ENCODE results near the gene ZC3HAV1. TPM values are rescaled to one million over a fixed set of nuclear protein-coding genes. Genes with fewer than 3 reads are reported as not detected.
A peak's percentile ranks its signal among the peaks of the same experiment; 100 is the strongest.

The ZC3HAV1 gene
- total and polyA plus RNA-seq, 9 of the 15 experiments (the other 6 are each of a cell fraction or from before 2014, with no cell fraction given), result 11.9 to 40.5 (median 23.9) TPM

GRCh38 chr7:139044813-139045794 is 64.4 kb downstream of the ZC3HAV1 start (continued):
- TF ChIP-seq, protein P1, sequence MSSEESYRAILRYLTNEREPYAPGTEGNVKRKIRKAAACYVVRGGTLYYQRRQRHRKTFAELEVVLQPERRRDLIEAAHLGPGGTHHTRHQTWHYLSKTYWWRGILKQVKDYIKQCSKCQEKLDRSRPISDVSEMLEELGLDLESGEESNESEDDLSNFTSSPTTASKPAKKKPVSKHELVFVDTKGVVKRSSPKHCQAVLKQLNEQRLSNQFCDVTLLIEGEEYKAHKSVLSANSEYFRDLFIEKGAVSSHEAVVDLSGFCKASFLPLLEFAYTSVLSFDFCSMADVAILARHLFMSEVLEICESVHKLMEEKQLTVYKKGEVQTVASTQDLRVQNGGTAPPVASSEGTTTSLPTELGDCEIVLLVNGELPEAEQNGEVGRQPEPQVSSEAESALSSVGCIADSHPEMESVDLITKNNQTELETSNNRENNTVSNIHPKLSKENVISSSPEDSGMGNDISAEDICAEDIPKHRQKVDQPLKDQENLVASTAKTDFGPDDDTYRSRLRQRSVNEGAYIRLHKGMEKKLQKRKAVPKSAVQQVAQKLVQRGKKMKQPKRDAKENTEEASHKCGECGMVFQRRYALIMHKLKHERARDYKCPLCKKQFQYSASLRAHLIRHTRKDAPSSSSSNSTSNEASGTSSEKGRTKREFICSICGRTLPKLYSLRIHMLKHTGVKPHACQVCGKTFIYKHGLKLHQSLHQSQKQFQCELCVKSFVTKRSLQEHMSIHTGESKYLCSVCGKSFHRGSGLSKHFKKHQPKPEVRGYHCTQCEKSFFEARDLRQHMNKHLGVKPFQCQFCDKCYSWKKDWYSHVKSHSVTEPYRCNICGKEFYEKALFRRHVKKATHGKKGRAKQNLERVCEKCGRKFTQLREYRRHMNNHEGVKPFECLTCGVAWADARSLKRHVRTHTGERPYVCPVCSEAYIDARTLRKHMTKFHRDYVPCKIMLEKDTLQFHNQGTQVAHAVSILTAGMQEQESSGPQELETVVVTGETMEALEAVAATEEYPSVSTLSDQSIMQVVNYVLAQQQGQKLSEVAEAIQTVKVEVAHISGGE (CRISPR knock-in tag; IDR thresholded peaks at IDR 0.05), result peak in 1 of 3 experiments; percentile 66; a peak in 2 of 6 replicates
- TF ChIP-seq MAFG (tag; conservative IDR thresholded peaks at IDR 0.05) (no peak), POLR2B (IDR thresholded peaks at IDR 0.05; ENCODE audit: low read depth, partially characterized antibody) (peak; percentile 25), RAD21 (CRISPR knock-in tag; conservative IDR thresholded peaks at IDR 0.05 in 1 of 2, IDR thresholded peaks at IDR 0.05 in 1 of 2) (no peak), PML (IDR thresholded peaks at IDR 0.05; ENCODE audit: low read length) (0 out of 2 replicates have a peak, but pooled peaks have one; percentile 7), KAT7 (CRISPR knock-in tag; IDR thresholded peaks at IDR 0.05; ENCODE audit: borderline replicate concordance) (peak; percentile 14; the same call in 1 of the 2 replicates), POLR2H (tag; IDR thresholded peaks at IDR 0.05; ENCODE audit: low read depth) (peak; percentile 64; the same call in 1 of the 2 replicates), ATF7 (IDR thresholded peaks at IDR 0.05) (peak; percentile 52), NR2C1 (IDR thresholded peaks at IDR 0.05) (no peak), NR2C1 (tag; IDR thresholded peaks at IDR 0.05) (peak; percentile 9; the same call in 1 of the 2 replicates), ZNF354B (CRISPR knock-in tag; IDR thresholded peaks at IDR 0.05) (peak; percentile 8; the same call in 1 of the 2 replicates)
- TF ChIP-seq, protein P2, sequence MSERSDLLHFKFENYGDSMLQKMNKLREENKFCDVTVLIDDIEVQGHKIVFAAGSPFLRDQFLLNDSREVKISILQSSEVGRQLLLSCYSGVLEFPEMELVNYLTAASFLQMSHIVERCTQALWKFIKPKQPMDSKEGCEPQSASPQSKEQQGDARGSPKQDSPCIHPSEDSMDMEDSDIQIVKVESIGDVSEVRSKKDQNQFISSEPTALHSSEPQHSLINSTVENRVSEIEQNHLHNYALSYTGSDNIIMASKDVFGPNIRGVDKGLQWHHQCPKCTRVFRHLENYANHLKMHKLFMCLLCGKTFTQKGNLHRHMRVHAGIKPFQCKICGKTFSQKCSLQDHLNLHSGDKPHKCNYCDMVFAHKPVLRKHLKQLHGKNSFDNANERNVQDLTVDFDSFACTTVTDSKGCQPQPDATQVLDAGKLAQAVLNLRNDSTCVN (CRISPR knock-in tag; IDR thresholded peaks at IDR 0.05), result no peak
- TF ChIP-seq, protein P3, sequence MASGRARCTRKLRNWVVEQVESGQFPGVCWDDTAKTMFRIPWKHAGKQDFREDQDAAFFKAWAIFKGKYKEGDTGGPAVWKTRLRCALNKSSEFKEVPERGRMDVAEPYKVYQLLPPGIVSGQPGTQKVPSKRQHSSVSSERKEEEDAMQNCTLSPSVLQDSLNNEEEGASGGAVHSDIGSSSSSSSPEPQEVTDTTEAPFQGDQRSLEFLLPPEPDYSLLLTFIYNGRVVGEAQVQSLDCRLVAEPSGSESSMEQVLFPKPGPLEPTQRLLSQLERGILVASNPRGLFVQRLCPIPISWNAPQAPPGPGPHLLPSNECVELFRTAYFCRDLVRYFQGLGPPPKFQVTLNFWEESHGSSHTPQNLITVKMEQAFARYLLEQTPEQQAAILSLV (tag; IDR thresholded peaks at IDR 0.05), result no peak
- TF ChIP-seq, protein P4, sequence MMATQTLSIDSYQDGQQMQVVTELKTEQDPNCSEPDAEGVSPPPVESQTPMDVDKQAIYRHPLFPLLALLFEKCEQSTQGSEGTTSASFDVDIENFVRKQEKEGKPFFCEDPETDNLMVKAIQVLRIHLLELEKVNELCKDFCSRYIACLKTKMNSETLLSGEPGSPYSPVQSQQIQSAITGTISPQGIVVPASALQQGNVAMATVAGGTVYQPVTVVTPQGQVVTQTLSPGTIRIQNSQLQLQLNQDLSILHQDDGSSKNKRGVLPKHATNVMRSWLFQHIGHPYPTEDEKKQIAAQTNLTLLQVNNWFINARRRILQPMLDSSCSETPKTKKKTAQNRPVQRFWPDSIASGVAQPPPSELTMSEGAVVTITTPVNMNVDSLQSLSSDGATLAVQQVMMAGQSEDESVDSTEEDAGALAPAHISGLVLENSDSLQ (IDR thresholded peaks at IDR 0.05), result peak; percentile 35; the same call in 1 of the 2 replicates

Measured in K562 (cell line).